Measurements from ENCODE around the gene ZNF438.

DNA sequence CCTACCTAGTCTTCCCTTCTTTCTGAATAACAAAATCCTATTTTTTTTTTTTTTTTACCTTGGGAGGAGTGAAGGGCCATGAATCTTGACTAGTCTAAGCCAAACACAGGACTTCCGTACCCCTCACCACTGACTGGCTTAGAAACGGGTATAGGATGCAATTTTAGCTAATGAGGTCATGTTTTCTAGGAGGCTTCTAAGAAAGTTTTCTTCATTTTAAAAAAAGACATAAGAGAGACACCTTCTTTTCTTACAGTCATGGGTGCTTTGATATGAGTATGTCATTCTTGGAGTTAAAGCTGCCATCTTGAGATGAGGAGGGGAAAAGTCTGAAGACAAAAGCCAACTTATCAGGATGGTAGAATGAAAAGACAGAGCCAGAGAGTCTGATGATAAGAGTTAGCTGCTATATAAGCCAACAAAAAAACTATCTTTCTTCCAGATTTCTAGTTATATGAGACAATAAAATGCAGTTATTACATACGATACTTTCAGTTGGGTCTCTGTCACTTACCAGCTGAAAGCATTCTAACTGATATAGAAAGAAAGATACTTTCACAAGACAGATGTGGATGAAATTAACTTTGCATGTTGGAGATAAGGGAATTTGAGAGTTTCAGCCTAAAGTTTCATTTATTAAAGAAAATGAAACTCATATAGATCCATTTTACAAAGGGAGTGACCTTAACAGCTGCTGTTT lies 34.0 kb downstream of the ZNF438 start:
- TF ChIP-seq POLR2AphosphoS5 (IDR thresholded peaks at IDR 0.05), result no peak
- TF ChIP-seq POLR2A (IDR thresholded peaks at IDR 0.05), result no peak
- TF ChIP-seq, protein P1, sequence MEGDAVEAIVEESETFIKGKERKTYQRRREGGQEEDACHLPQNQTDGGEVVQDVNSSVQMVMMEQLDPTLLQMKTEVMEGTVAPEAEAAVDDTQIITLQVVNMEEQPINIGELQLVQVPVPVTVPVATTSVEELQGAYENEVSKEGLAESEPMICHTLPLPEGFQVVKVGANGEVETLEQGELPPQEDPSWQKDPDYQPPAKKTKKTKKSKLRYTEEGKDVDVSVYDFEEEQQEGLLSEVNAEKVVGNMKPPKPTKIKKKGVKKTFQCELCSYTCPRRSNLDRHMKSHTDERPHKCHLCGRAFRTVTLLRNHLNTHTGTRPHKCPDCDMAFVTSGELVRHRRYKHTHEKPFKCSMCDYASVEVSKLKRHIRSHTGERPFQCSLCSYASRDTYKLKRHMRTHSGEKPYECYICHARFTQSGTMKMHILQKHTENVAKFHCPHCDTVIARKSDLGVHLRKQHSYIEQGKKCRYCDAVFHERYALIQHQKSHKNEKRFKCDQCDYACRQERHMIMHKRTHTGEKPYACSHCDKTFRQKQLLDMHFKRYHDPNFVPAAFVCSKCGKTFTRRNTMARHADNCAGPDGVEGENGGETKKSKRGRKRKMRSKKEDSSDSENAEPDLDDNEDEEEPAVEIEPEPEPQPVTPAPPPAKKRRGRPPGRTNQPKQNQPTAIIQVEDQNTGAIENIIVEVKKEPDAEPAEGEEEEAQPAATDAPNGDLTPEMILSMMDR (IDR thresholded peaks at IDR 0.05), result no peak

All from prostate gland (tissue), 2 donors.